HCT116 (cell line): ENCODE measurements around the gene CLCF1. TPM values are rescaled to one million over a fixed set of nuclear protein-coding genes. Genes with fewer than 3 reads are reported as not detected.

Source experiments
- ATAC-seq: fragments of 200-7000 bp; cut with Tn5 transposase; 2 replicates; pipeline ENCODE4 v1.9.1; 2020; ENCODE audit warnings: mild to moderate bottlenecking, moderate library complexity
- Bru-seq: library from RNA; stranded (reverse); fragments of 400-500 nt; gene quantifications from one replicate; lab custom pipeline; 2021; lab: Mats Ljungman, UMichigan
- BruChase-seq, 2 experiments: library from RNA; stranded (reverse); fragments of 400-500 nt; gene quantifications; one replicate each; lab custom pipeline; 2021; lab: Mats Ljungman, UMichigan
- BruUV-seq: library from RNA; stranded (reverse); fragments of 400-500 nt; replicated peaks from 2 replicates; lab custom pipeline; 2021; lab: Mats Ljungman, UMichigan
- CTCF ChIA-PET: fragments of 300-600 bp; sonication (Branson Sonifier 250); formaldehyde crosslinking; loops from one replicate; lab custom pipeline; 2021; ENCODE audit warnings: antibody characterized with exemption; lab: Charles Lee
- POLR2A ChIA-PET: fragments of 300-600, 350-600 bp; sonication (Branson Sonifier 250); formaldehyde crosslinking; loops from one replicate; lab custom pipeline; 2021; ENCODE audit warnings: antibody characterized with exemption; lab: Charles Lee
- RAD21 ChIA-PET, 2 experiments: fragments of 300-600 bp; sonication (Branson Sonifier 250); formaldehyde crosslinking; loops; one replicate each; lab custom pipeline; 2023; ENCODE audit warnings: low total read pairs in 2 of 2; ENCODE audit not compliant: uncharacterized antibody in 2 of 2, unreplicated experiment in 2 of 2, low non-redundant PET in 1 of 2; lab: Charles Lee
- DNase-seq: peaks from one replicate; pipeline ENCODE4 v3.0.0-alpha.2; 2010; ENCODE audit warnings: low read depth, low spot score
- H2AFZ ChIP-seq: fragments of 200-600 bp; shearing (Covaris generic), sonication (generic); 2 replicates; pipeline ENCODE4 v1.6.1; 2017; ENCODE audit warnings: low read depth, mixed run types, mixed read lengths, antibody characterized with exemption, low read length; ENCODE audit not compliant: poor library complexity, severe bottlenecking
- H3K27ac ChIP-seq: 2 replicates; pipeline ENCODE4 v1.5.1; 2012; ENCODE audit warnings: low read depth, low read length
- H3K27me3 ChIP-seq: fragments of 200-600 bp; sonication (generic); 2 replicates; pipeline ENCODE4 v1.6.1; 2016; ENCODE audit warnings: mixed run types, low read length, mixed read lengths; ENCODE audit not compliant: insufficient read depth
- H3K36me3 ChIP-seq, 2 experiments: fragments of 200-500 bp in 1 of 2; fragments of 200-600 bp in 1 of 2; sonication (Bioruptor generic) in 1 of 2; sonication (generic) in 1 of 2; 2 replicates each; pipeline versions ENCODE4 v1.5.1 to v1.6.1; 2014 to 2016; ENCODE audit warnings: low read length in 2 of 2, inconsistent platforms in 1 of 2, mixed read lengths in 1 of 2, mixed run types in 1 of 2; ENCODE audit not compliant: insufficient read depth in 2 of 2, control insufficient read depth in 1 of 2
- H3K4me1 ChIP-seq, 2 experiments: fragments of 200-600 bp in 1 of 2; sonication (generic) in 1 of 2; 2 replicates each; pipeline versions ENCODE4 v1.5.1 to v1.6.1; 2012 to 2017; ENCODE audit warnings: low read length in 2 of 2, inconsistent platforms in 1 of 2, mild to moderate bottlenecking in 1 of 2, mixed read lengths in 1 of 2, mixed run types in 1 of 2, moderate library complexity in 1 of 2; ENCODE audit not compliant: insufficient read depth in 2 of 2, control insufficient read depth in 1 of 2
- H3K4me2 ChIP-seq: fragments of 200-600 bp; sonication (generic); 2 replicates; pipeline ENCODE4 v1.6.1; 2017; ENCODE audit warnings: mixed run types, low read length, mixed read lengths
- H3K4me3 ChIP-seq, 2 experiments: fragments of 200-600 bp in 1 of 2; sonication (generic) in 1 of 2; replicated peaks in 1 of 2; 2 replicates each; pipeline ENCODE4 v1.5.1; 2011 to 2016; ENCODE audit warnings: low read length in 2 of 2, control low read depth in 1 of 2, low read depth in 1 of 2, mild to moderate bottlenecking in 1 of 2, mixed read lengths in 1 of 2, mixed run types in 1 of 2
- H3K79me2 ChIP-seq: fragments of 200-600 bp; sonication (generic); 2 replicates; pipeline ENCODE4 v1.6.1; 2017; ENCODE audit warnings: mild to moderate bottlenecking, mixed run types, low read length, moderate library complexity, mixed read lengths; ENCODE audit not compliant: insufficient read depth
- H3K9ac ChIP-seq: fragments of 200-600 bp; sonication (generic); 2 replicates; pipeline ENCODE4 v1.6.1; 2016; ENCODE audit warnings: low read length, mixed read lengths
- H3K9me2 ChIP-seq: fragments of 200-600 bp; sonication (generic), shearing (Covaris generic); 2 replicates; pipeline ENCODE4 v1.6.1; 2017; ENCODE audit warnings: mixed run types, mild to moderate bottlenecking, moderate library complexity; ENCODE audit not compliant: insufficient read depth
- H3K9me3 ChIP-seq, 2 experiments: fragments of 200-500 bp in 1 of 2; fragments of 200-600 bp in 1 of 2; sonication (Bioruptor generic) in 1 of 2; sonication (generic) in 1 of 2; 2 replicates each; pipeline ENCODE4 v1.6.1; 2014 to 2017; ENCODE audit warnings: low read length in 2 of 2, mixed read lengths in 2 of 2, inconsistent platforms in 1 of 2, low read depth in 1 of 2, mild to moderate bottlenecking in 1 of 2, mixed run types in 1 of 2, moderate library complexity in 1 of 2; ENCODE audit not compliant: control insufficient read depth in 1 of 2, insufficient read depth in 1 of 2
- H4K20me1 ChIP-seq: fragments of 200-600 bp; sonication (generic), shearing (Covaris generic); 2 replicates; pipeline ENCODE4 v1.6.1; 2017; ENCODE audit warnings: mixed run types, mild to moderate bottlenecking, moderate library complexity; ENCODE audit not compliant: insufficient read depth
- CBX3 ChIP-seq: IDR thresholded peaks from 2 replicates; pipeline ENCODE4 v1.6.1; 2012; ENCODE audit warnings: low read depth
- CEBPB ChIP-seq: IDR thresholded peaks from 2 replicates; pipeline ENCODE4 v1.6.1; 2012; ENCODE audit warnings: low read depth
- CTCF ChIP-seq, 3 experiments: fragments of 200-600 bp in 1 of 3; sonication (generic) in 1 of 3; IDR thresholded peaks in 2 of 3; conservative IDR thresholded peaks in 1 of 3; 2 replicates each; pipeline ENCODE4 v1.5.1; 2012 to 2017; ENCODE audit warnings: low read depth in 2 of 3, low read length in 2 of 3, antibody characterized with exemption in 1 of 3, borderline replicate concordance in 1 of 3, control low read depth in 1 of 3, mild to moderate bottlenecking in 1 of 3, mixed read lengths in 1 of 3, mixed run types in 1 of 3, moderate library complexity in 1 of 3; ENCODE audit not compliant: insufficient read depth in 1 of 3
- EGR1 ChIP-seq: IDR thresholded peaks from 2 replicates; pipeline ENCODE4 v1.6.1; 2012; ENCODE audit warnings: low read depth
- EZH2phosphoT487 ChIP-seq: fragments of 200-600 bp; IDR thresholded peaks from 2 replicates; pipeline ENCODE4 v1.6.1; 2018; ENCODE audit warnings: antibody characterized with exemption, borderline replicate concordance
- JUND ChIP-seq: IDR thresholded peaks from 2 replicates; pipeline ENCODE4 v1.6.1; 2012
- MAX ChIP-seq: IDR thresholded peaks from 2 replicates; pipeline ENCODE4 v1.6.1; 2012
- SRF ChIP-seq: IDR thresholded peaks from 2 replicates; pipeline ENCODE4 v1.6.1; 2012; ENCODE audit warnings: low read depth
- TCF7L2 ChIP-seq: IDR thresholded peaks from 2 replicates; pipeline ENCODE4 v1.7.0; 2011; ENCODE audit warnings: borderline replicate concordance, inconsistent platforms; ENCODE audit not compliant: insufficient read depth, insufficient read length; ENCODE audit errors: extremely low read depth
- YY1 ChIP-seq: IDR thresholded peaks from 2 replicates; pipeline ENCODE4 v1.6.1; 2011; ENCODE audit warnings: low read length, low read depth, moderate library complexity, mild to moderate bottlenecking; ENCODE audit not compliant: insufficient replicate concordance; ENCODE audit errors: extremely low read depth
- ZFX ChIP-seq: fragments of 450-650 bp; IDR thresholded peaks from 2 replicates; pipeline ENCODE4 v1.6.1; 2017
- intact Hi-C: fragments of 100-400 bp; cut with micrococcal nuclease; formaldehyde crosslinking; loops from 2 replicates; pipeline ENCODE4 v1.10.0; 2022
- long read RNA-seq: library from polyadenylated mRNA; unstranded; transcript quantifications from one replicate; pipeline ENCODE4 v2.0.0, GENCODE V29; 2021; ENCODE audit not compliant: unreplicated experiment
- polyA plus RNA-seq: library from polyadenylated mRNA; unstranded; fragments of >200 nt; gene quantifications from 2 replicates; pipeline ENCODE4 v1.2.1, GENCODE V29; 2012; ENCODE audit warnings: missing spikeins
- total RNA-seq: library from RNA; stranded (reverse); gene quantifications from one replicate; pipeline ENCODE4 v1.2.1, GENCODE V29; 2021; ENCODE audit not compliant: unreplicated experiment

The CLCF1 gene
- total RNA-seq (12.2 TPM), Bru-seq, nascent RNA (percentile 82 among the genes with signal in this experiment), BruChase-seq, experiment 1, labeled RNA remaining after a 6-hour chase (percentile 82 among the genes with signal in this experiment), BruChase-seq, experiment 2, labeled RNA remaining after a 2-hour chase (percentile 90 among the genes with signal in this experiment)
- 18.3 and 20.2 TPM in 2 replicates for polyA plus RNA-seq
- long read RNA-seq, transcript CLCF1-201 (3 exons, 1,844 nt), result major isoform, 5 of 18 reads
- long read RNA-seq, partial matches to known transcripts, result 0 of 18 reads
- long read RNA-seq, other reads (novel, unspliced or antisense), result 12 of 18 reads

GRCh38 chr11:67372993-67373647 lies at the start of gene CLCF1:
Gene CLCF1 (minus strand): TSS chr11:67373598. CDS start chr11:67373539, 59 bp downstream.
- no TSS peak for BruUV-seq
- peak; percentile 75 for TF ChIP-seq ZFX
- TF ChIP-seq CEBPB, result no peak
- TF ChIP-seq, all 23 proteins: peak for 1
- Histone ChIP-seq H4K20me1 (no peaks in the 10 kb centered on the region), H2AFZ (no peak within 1 kb of the TSS), H3K4me1 (peaks cover 50 to 83% of the 10 kb centered on the region in 2 experiments), H3K79me2 (peaks cover 47% of the 10 kb centered on the region), H3K9ac (peak within 1 kb of the TSS; percentile 100), H3K27ac (peak within 1 kb of the TSS; percentile 100), H3K27me3 (no peaks in the 10 kb centered on the region), H3K9me2 (no peaks in the 10 kb centered on the region), H3K4me2 (peak within 1 kb of the TSS; percentile 88), H3K9me3 (no peaks in the 10 kb centered on the region), H3K4me3 (peak within 1 kb of the TSS; percentile 64 to 83), H3K36me3 (no peaks in the 10 kb centered on the region; a peak in 1 of 4 replicates)
- DNase-seq (no peak), ATAC-seq (peak; percentile 5; the same call in 1 of the 2 replicates)
- ChIA-PET RAD21 (interaction anchor here (1.1 to 3.3 kb wide), 3 partner anchors 9 to 22 kb away, joined by 7 to 15 read pairs (median 9); no protein-coding TSS in a partner anchor), POLR2A (interaction anchor here (3.5 to 15.1 kb wide), 2 partner anchors 12 to 19 kb away, joined by 15 to 210 read pairs; partner anchors contain the start of gene POLD4), CTCF (interaction anchor here (0.6 to 15.5 kb wide), 4 partner anchors 9 to 39 kb away, joined by 3 to 456 read pairs (median 26); partner anchors contain the start of gene POLD4)
- intact Hi-C loops, result no loop called here

- Histone ChIP-seq H3K4me3 (no peak overlapping the region), H3K27ac (0 out of 2 replicates have a peak overlapping the region, but pooled peaks have one; percentile 19), H3K9me3 (no peaks in the 10 kb centered on the region), H3K4me2 (peak overlapping the region; percentile 44), H4K20me1 (no peaks in the 10 kb centered on the region), H3K79me2 (no peaks in the 10 kb centered on the region), H3K9me2 (no peaks in the 10 kb centered on the region), H3K9ac (no peak overlapping the region), H3K36me3 (no peaks in the 10 kb centered on the region), H3K4me1 (peaks cover 11 to 27% of the 10 kb centered on the region in 2 experiments; a peak in 3 of 4 replicates), H2AFZ (no peak overlapping the region), H3K27me3 (no peaks in the 10 kb centered on the region)
- no TSS peak for BruUV-seq
- DNase-seq, result no peak
- intact Hi-C loops, result no loop called here
- CTCF ChIA-PET, result no interaction called here
- POLR2A ChIA-PET, result interaction anchor here (1.2 kb wide), 1 partner anchor 21 kb away, joined by 3 read pairs; the partner anchor contains the start of gene PPP1CA
- no peak for ATAC-seq
- RAD21 ChIA-PET, result interaction anchor here in 1 of 2 experiments (0.6 kb wide), 1 partner anchor 223 kb away, joined by 4 read pairs; no protein-coding TSS in a partner anchor
- TF ChIP-seq ZFX (no peak), YY1 (no peak), EZH2phosphoT487 (no peak), EGR1 (no peak), CTCF (IDR thresholded peaks at IDR 0.05 in 2 of 3, conservative IDR thresholded peaks at IDR 0.05 in 1 of 3; ENCODE audit: borderline replicate concordance in 1 of 3, insufficient read depth in 1 of 3, low read depth in 2 of 3, low read length in 2 of 3) (no peak), JUND (no peak), TCF7L2 (no peak), MAX (no peak), SRF (no peak), CBX3 (no peak)
These were observed 49.5 kb upstream of the CLCF1 start for GRCh38 chr11:67422891-67423290.
